Head of caudate nucleus (tissue), 42 donors: ENCODE measurements around the gene TCERG1.
A peak's percentile ranks its signal among the peaks of the same experiment; 100 is the strongest.

Source experiments
- DNase-seq, 42 donors: peaks; one replicate each; pipeline versions ENCODE4 v3.0.0 to v3.0.0-alpha.2; 2020 to 2021; ENCODE audit warnings: mixed read lengths in 7 of 42
- intact Hi-C: fragments of 100-400 bp; cut with DNase I; formaldehyde crosslinking; loops from one replicate; pipeline ENCODE4 v1.15.0; 2022

The TCERG1 gene

DNA sequence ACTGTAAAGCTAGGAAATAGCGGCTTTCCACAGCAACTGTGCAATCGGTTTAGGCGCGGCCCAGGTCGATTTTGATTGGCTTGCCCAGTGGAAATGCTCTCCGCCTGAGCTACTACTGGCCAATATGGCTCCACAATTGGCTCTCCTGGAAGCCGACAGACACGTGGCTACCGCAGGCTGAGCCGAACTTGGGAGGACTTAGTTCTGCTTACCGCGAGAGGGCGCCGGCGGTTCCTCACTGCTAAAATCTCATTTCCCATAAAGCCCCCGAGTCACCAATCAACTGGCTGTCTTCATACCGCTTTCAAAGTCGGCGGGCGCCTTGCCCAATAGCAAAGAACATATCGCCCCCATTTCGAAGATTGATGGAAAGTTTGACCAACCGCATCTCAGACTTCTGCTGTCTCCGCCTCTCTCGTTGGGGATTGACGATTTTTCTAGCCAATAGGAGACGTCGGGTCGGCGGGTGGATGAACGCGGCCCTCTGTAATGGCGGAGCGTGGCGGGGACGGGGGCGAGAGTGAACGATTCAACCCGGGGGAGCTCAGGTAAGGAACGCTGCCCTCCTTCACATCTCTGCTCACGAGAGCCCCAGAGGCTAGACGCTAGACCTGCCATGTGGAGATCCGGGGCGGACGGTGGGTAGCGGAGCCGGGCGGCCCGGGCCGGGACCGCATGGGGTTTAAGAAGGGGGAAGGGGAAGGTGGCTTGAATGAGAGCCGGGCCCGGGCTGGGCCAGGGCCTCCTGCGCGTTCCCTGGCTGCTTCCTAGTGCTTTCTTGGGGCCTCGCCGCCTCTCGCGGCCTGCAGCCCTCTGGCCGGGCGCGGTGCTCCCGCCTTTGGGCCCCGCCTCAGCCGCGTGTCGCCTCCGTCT lies at the start of gene TCERG1:
TSS of gene TCERG1 (plus strand) at position 473 of the 873 bp plus-strand sequence. CDS start at position 490, 17 bp downstream.
- intact Hi-C loops, result no loop called here
- DNase-seq, result peak; percentile 94 to 100 (median 99)

DNA sequence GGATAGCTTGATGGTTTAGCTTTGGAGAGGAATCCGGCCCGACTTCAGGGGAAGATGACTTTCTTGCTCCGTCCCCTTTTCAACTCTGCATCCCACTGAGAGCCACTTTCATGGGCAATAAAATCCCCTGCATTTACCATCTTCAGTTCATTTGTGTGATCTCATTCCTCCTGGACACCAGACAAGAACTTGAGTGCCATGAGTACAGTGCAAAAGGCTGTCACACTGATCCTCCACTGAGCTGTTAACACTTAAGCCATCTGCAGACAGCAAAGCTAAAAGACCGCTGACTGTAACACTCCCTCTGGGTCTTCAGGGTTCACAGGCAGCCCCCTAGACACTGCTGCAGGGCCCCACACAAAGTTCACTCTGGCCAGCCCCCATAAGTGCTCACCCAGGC lies 48.3 kb upstream of the TCERG1 start:
- intact Hi-C loops, result no loop called here
- no peak for DNase-seq

DNA sequence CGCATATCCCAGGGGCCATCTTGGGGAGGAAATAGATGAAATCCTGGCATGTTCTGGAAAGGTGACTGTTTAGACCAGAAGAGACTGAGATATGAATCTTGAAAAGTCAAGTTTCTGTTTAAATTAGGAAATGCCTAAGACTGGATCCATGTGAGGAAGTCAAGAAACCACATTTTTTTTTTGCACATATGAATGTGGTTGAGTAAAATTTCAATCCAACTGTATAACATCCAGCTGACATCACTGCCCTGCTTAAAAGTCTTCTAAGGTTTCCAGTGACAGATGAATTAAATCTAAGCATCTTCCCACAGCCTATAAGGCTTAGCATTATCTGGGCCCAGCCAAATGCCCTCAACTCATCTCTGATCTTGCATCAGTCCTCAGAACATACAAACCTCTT lies 47.7 kb upstream of the TCERG1 start:
- DNase-seq, result no peak
- intact Hi-C loops, result no loop called here

DNA sequence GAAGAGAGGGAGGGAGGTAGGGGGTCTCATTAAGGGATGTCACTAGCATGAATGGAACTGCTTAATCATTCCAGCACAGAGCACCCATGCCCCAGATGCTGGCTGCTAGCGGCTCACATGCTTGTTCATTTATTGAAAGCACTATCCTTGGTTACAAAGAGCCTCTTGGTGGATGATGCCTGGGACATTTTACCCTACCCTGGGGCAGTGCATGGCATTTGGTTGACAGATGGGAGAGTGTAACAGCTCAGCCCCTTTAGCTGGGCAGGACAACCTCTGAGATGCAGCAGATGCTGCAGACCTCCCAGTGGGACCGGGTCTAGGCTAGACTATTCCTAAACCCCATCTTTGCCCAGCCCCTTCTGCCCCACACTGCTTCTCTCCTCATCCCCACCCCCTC lies 46.9 kb upstream of the TCERG1 start:
- intact Hi-C loops, result no loop called here
- no peak for DNase-seq

DNA sequence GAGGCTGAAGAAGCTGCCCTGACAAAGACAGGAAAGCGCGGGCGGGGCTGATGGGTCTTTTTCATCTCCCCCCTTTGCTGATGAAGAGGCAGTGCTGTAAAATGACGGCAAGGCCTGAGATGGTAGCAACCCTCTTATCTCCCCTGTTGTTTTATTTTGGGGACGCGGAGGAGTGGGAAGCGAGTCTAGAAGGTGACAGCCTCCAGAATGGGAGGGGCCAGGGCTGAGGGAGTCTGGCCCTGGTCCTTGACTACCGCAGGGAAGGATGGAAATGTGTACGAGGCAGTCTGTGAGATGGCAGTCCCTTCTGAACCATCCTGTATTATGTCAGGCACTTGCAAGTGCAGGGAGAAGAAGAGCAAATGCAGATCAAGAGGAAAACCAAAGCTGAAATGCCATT lies 46.1 kb upstream of the TCERG1 start:
- no peak for DNase-seq

DNA sequence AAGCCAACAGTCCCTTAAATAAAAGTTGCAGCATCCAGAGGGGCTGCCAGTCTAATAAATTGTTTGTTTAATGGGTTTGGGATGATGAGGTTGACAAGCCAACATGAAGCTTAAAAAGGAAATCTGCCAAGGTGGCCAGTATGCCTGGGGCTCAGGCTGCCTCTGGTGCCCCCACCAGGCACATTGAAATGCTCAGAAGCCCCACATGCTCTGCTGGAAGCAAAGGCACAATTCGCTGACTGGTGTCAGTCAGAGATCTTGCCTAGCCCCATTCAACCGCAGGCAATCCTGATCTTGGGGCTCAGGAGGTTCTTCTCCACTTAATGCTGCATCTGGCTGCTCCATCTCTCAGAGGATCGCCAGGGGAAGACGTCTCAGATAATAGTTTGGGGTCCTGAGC lies 44.2 kb upstream of the TCERG1 start:
- intact Hi-C loops, result no loop called here

More for the DNA sequence above, 46.1 kb upstream of the TCERG1 start:
- intact Hi-C loops, result no loop called here

DNA sequence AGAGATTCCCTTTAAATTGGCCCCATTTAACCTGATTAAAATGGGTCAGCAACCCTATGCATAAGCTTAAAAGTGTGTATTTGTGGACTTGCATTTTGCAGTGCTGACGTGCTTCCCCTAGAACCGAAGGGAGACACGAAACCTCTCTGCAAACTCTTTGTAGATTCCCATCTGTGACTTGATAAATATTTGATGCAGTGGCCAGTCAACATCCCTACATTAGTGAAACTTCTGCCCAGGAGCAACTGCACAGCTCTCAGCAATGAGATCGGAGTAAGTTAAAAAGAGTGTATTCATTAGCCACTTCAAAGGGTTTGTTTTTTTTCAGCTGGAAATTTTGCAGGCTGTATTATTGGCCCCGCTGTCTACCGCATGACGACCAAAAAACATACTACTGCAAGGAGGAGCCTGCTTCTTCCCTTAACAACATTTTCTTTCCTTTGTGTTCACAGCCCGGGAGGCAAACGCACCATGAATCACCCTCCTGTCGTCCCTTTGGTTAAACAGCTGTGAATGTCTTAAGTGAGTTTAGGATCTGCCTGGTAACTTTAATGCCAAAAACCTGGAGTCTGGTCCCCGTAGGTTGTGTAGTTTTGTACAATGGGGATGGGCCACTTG lies 38.0 kb upstream of the TCERG1 start:
- intact Hi-C loops, result no loop called here
- no peak for DNase-seq

More for the DNA sequence above, 44.2 kb upstream of the TCERG1 start:
- no peak for DNase-seq

DNA sequence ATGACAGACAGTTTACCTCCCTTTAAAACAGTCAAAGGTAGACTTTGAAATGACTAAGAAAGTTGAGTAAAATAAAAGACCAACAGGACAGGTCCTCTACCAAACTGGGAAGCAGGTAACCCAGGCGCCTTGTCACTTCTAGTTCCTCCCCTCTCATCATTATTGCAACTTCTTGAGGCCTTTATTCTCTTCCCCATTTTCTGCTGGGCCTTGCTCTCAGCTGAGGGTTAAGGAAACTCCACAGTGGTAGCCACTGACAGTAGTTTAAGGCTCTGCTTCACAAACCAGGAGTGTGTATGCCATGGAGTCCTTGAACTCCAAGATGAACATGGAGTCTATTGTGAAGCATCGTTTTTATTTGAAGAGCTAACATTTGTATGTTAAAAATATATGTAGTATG lies 36.9 kb upstream of the TCERG1 start:
- no peak for DNase-seq
- intact Hi-C loops, result no loop called here

DNA sequence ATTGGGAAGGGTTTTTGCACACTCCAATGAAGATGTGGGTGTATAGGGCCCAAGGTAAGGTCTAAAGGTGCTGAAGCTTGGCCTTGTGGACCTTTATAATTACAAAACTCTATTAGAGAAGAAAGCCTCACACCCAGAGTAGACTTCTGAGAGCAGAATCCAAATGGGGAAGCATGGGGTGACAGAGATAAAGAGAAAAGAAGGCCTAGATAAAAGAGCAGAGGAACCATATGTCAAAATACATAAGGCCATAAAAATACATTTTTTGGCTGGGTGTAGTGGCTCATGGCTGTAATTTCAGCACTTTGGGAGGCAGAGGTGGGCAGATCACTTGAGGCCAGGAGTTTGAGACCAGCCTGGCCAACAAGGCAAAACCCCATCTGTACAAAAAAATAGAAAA lies 27.4 kb upstream of the TCERG1 start:
- DNase-seq, result no peak
- intact Hi-C loops, result loop anchor here (10.0 kb wide), 1 partner anchor 125 kb away; no protein-coding TSS in a partner anchor

DNA sequence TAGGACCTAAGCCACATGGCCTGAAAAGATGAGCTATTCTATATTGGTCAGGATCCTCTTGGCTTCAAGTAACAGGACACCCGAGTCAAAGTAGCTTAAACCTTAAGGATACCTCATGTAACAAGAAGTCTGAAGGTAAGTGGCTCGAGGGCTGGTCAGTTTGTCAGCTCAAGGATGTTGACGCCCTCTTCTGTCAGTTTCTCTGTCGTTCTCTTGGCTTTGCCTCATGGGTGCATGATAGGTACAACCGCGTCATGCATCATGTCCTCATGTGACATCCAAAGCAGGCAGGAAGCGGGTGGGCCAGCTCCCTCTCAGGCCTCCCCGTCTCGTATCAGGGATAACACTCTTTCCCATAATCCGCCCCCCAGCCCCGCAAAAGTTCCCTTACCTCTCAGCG lies 22.1 kb upstream of the TCERG1 start:
- intact Hi-C loops, result loop anchor here (10.0 kb wide), 1 partner anchor 130 kb away; no protein-coding TSS in a partner anchor

DNA sequence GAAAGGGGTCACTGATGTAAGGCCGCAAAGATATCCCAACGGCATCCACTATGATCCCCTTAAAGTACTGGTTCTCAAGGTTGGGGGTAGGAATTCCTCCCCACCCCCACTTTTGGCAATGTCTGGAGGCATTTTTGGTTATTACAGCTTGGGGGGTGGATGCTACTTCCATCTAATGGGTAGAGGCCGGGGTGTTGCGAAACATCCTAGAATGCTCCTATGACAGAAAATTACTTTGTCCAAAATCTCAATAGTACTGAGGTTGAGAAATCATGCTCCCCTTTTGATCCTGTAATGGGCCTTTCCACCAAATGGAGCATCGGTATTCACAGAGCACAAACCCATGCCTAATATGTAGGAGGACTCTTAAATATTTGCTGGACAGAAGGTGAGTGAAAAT lies 20.8 kb upstream of the TCERG1 start:
- intact Hi-C loops, result loop anchor here (10.0 kb wide), 1 partner anchor 132 kb away; no protein-coding TSS in a partner anchor
- DNase-seq, result no peak

More for the DNA sequence above, 22.1 kb upstream of the TCERG1 start:
- DNase-seq, result no peak

DNA sequence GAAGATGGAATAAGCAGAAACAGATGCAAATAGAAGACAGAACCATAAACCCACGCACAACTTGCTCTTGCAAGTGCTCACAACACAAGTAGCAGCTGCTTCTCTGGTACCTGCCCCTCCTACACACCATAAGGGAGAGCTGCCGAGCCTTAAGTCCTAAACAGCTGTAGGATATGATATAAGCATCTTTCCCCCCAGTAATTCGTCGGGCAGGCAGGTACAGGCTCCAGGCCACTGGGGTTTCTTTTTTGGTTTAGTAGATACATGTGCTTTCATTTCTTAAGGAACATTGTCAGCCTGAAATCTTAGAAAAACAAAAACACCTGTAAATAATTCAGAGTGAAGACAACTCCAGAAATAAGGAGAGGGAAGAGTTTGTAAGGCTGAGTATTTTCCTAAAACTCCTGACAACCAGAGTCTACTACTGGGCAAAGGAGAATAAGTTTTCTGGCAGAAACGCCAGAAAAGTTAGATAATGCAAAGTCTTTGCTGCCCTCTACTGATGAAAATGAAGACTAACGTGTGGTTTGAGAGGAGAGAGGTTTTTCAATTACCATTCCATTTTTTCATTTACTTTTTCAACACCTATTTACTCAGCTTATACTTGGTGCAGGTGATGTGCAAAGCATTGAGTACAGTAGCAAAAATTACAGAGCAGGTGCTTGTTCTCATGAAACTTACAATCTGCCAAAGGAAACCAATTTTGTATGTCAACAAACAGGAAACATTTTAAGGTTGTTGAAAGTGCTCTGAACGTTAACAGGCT lies 20.1 kb upstream of the TCERG1 start:
- peak in 1 of 42 donors; percentile 40 for DNase-seq
- intact Hi-C loops, result loop anchor here (10.0 kb wide), 1 partner anchor 132 kb away; no protein-coding TSS in a partner anchor

DNA sequence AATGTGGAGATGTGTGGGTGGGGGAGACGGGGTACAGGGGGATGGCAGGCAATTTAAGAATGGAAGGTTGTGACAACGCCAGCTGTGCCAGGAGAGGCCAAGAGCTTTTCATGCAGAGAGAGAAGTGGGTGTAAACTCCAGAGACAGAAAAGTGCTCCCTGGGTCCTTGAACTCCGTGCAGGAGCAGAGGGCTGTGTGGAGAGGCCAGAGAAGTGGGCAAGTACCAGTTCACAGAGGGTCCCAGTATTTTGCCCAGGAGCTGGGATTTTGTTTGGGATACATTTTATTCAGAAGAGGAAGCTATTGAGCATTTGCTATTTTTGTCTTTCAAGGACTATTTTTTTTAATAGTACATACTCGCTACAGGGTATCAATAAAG lies 19.5 kb upstream of the TCERG1 start:
- intact Hi-C loops, result loop anchor here (10.0 kb wide), 1 partner anchor 133 kb away; no protein-coding TSS in a partner anchor
- DNase-seq, result no peak

DNA sequence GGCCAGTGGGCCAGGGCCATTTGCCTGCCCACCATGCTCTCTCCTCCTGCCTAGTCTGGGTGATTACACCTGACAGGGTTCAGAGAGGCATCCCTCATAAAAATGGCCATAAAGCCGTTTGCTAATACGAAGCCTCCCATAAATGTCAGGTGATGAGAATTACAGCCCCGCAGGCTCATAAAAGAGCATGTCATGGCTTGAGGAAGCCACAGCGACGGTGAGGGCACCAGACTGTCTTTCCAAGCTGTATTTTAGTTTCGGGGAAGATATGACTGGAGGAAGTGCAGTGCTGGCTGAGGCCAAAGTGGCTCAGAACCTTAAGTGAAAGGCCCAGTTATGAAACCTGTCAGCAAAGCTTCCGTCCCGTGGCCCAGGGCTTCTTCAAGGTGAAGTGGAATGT lies 18.5 kb upstream of the TCERG1 start:
- DNase-seq, result no peak
- intact Hi-C loops, result loop anchor here (10.0 kb wide), 1 partner anchor 134 kb away; no protein-coding TSS in a partner anchor

DNA sequence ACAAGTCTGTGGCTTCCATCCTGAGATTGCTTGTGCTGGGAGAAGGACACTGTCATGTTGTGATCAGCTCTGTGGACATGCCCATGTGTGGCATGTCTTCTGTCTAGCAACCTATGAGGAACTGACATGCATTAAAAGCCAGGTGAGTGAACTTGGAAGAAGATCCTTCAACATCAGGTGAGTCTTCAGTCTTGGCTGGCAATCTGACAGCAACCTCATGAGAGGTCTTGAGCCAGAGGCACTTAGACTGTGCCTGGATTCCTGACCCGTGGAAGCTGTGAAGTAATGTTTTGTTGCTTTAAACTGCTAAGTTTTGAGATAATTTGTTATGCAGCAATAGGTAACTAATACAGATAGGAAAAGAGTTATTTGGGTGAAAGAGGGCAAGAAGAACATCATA lies 6.8 kb upstream of the TCERG1 start:
- DNase-seq, result no peak
- intact Hi-C loops, result no loop called here

DNA sequence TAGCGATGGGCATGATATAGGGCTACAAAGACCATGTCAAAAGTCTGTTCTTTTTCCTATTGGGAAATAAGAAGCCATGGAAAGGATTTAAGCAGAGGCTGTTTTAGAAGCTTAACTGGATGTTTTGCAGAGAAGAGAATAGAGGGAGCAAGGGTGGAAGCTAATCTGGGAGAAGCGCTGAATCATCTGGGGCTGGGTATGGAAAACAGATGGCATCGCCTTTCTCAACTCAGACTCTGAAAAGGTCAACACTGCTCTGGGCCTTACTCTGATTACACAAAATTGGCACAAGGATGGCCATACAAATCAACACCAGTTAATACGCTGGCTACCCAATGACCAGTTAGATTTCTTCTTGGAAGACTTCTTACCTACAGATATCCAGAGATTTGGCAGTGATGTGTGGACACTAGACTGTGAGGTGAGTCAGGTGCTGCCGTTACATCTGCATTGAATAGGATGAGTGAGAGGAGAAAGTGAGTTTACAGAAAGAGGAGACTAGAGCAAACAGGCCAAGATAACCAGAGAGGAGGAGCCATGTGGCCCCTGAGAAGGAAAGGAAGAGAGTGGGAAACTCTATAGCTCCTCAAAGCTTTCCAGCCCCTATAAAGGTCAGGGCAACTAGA lies 6.2 kb upstream of the TCERG1 start:
- DNase-seq, result no peak
- intact Hi-C loops, result no loop called here

DNA sequence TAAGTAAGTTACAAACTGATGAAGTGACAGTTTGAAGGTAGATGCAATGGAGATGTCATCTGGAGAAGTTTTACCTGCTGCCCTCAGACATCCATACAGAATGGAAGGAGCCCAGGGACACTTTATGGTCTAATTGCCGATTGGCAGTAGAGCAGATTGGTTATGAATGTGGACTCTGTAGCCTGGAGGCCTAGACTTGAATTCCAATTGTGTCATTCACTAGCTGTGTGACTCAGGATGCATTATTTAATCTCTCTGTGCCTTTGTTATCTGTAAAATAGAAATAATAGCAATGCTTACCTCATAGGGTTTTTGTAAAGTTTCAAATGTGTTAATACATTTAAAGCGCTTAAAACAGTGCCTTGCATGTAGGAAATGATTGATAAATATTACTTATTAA lies 5.2 kb upstream of the TCERG1 start:
- intact Hi-C loops, result no loop called here
- no peak for DNase-seq

DNA sequence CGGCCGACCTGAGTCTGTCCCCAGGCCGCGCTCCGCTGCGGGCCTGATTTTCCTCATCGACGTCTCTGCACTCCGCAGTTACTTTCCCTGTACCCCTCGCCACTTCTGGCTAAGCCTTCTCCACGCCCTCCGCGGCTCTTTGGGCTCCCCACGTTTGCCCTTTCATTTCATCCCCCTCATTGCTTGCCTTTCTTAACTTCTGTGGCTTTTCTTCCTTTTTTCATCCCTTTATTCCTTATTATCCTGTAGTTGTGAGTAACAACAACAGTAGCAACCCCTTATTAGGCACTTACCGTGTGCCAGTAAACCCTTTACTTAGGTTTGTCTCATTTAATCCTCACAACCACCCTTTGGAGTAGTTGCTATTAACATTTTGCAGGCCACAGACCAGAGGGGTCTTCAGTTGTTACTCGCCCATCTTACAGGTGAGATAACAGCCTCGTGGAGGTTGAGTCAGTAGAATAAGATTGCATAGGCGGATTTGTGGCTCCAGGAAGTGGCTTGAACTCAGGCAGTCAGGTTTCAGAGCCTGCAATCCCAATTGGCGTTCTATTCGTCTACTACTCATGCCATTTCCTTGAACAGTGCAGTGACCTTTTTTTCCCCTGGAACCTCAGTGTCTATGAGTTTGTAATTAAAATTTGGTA lies 724 bp downstream of the TCERG1 start:
- peak in 9 of 42 donors; percentile 16 to 48 (median 31) for DNase-seq
- intact Hi-C loops, result no loop called here
